Fibroblast of mammary gland (primary cell): Measurements from ENCODE around the gene PAK2.

Experiments
- DNase-seq: peaks from one replicate; pipeline ENCODE4 v3.0.0-alpha.2; 2010; ENCODE audit warnings: low read depth
- H3K4me3 ChIP-seq: 2 replicates; pipeline ENCODE4 v1.5.1; 2011; ENCODE audit warnings: low read depth, mild to moderate bottlenecking, low read length, moderate library complexity; ENCODE audit not compliant: control insufficient read depth
- CTCF ChIP-seq: conservative IDR thresholded peaks from 2 replicates; pipeline ENCODE4 v1.5.1; 2011; ENCODE audit warnings: low read depth, low read length, inconsistent platforms; ENCODE audit not compliant: control insufficient read depth, insufficient read depth

The PAK2 gene

GRCh38 chr3:196739671-196740480 lies at the start of gene PAK2:
Gene PAK2, plus strand, starts transcription at chr3:196739857. Its CDS starts 42,790 bp downstream, at chr3:196782647.
- DNase-seq = peak; percentile 79
- TF ChIP-seq CTCF = no peak
- H3K4me3 ChIP-seq = peak within 1 kb of the TSS; percentile 77

GRCh38 chr3:196689941-196690660 lies 49.6 kb upstream of the PAK2 start:
- no peak overlapping the region for H3K4me3 ChIP-seq
- DNase-seq = no peak
- no peak for TF ChIP-seq CTCF

GRCh38 chr3:196691386-196691785 lies 48.3 kb upstream of the PAK2 start:
- H3K4me3 ChIP-seq = no peak overlapping the region

GRCh38 chr3:196694202-196694638 lies 45.4 kb upstream of the PAK2 start:
- H3K4me3 ChIP-seq = no peak overlapping the region
- peak; percentile 27 for DNase-seq
- peak; percentile 10 for TF ChIP-seq CTCF

More at GRCh38 chr3:196691386-196691785, 48.3 kb upstream of the PAK2 start:
- DNase-seq = no peak
- TF ChIP-seq CTCF = no peak

- DNase-seq = no peak
- no peak for TF ChIP-seq CTCF
- no peak overlapping the region for H3K4me3 ChIP-seq
Measured at GRCh38 chr3:196694941-196695848, 44.5 kb upstream of the PAK2 start.

GRCh38 chr3:196695849-196696226 lies 43.8 kb upstream of the PAK2 start:
- H3K4me3 ChIP-seq = no peak overlapping the region
- TF ChIP-seq CTCF = no peak
- no peak for DNase-seq
